ENCODE measurements around the gene SPRR4.

Gene SPRR4

GRCh38 chr1:152997901-152998300 is 27.5 kb downstream of the SPRR4 start:
- Histone ChIP-seq H4K20me1 (ENCODE audit: insufficient read depth, low read length) (no peaks in the 10 kb centered on the region), H3K79me2 (ENCODE audit: low read length) (no peaks in the 10 kb centered on the region), H3K27me3 (replicated peaks; ENCODE audit: insufficient read depth, low read length) (no peaks in the 10 kb centered on the region), H3K4me3 (ENCODE audit: low read length) (no peak overlapping the region), H3K4me2 (ENCODE audit: low read depth, low read length) (no peak overlapping the region), H3K9me3 (replicated peaks; ENCODE audit: insufficient read depth, low read length) (no peaks in the 10 kb centered on the region), H3K36me3 (replicated peaks; ENCODE audit: insufficient read depth, low read length) (no peaks in the 10 kb centered on the region), H3F3A (ENCODE audit: insufficient read depth, low read length) (no peaks in the 10 kb centered on the region), H3K9me2 (replicated peaks; ENCODE audit: insufficient read depth, low read length) (no peaks in the 10 kb centered on the region), H3K4me1 (ENCODE audit: low read length) (no peaks in the 10 kb centered on the region), H3K9ac (ENCODE audit: low read length) (no peak overlapping the region), H2AFZ (ENCODE audit: low read length) (no peak overlapping the region), H3K27ac (ENCODE audit: low read length) (no peak overlapping the region)
- no peak for TF ChIP-seq CTCF (IDR thresholded peaks at IDR 0.05; ENCODE audit: low read length)
- TF ChIP-seq EZH2phosphoT487 (IDR thresholded peaks at IDR 0.05; ENCODE audit: low read length) = no peak
- no peak for TF ChIP-seq EZH2 (optimal IDR thresholded peaks at IDR 0.05; ENCODE audit: low read depth, low read length)
- DNase-seq = no peak

- Histone ChIP-seq H4K20me1 (ENCODE audit: insufficient read depth, low read length) (no peaks in the 10 kb centered on the region), H3K27ac (ENCODE audit: low read length) (no peak overlapping the region), H3K4me1 (ENCODE audit: low read length) (no peaks in the 10 kb centered on the region), H3K9me2 (replicated peaks; ENCODE audit: insufficient read depth, low read length) (no peaks in the 10 kb centered on the region), H2AFZ (ENCODE audit: low read length) (no peak overlapping the region), H3F3A (ENCODE audit: insufficient read depth, low read length) (no peaks in the 10 kb centered on the region), H3K79me2 (ENCODE audit: low read length) (no peaks in the 10 kb centered on the region), H3K4me3 (ENCODE audit: low read length) (no peak overlapping the region), H3K9ac (ENCODE audit: low read length) (no peak overlapping the region), H3K36me3 (replicated peaks; ENCODE audit: insufficient read depth, low read length) (no peaks in the 10 kb centered on the region), H3K27me3 (replicated peaks; ENCODE audit: insufficient read depth, low read length) (no peaks in the 10 kb centered on the region), H3K4me2 (ENCODE audit: low read depth, low read length) (no peak overlapping the region), H3K9me3 (replicated peaks; ENCODE audit: insufficient read depth, low read length) (no peaks in the 10 kb centered on the region)
- DNase-seq = no peak
- TF ChIP-seq EZH2phosphoT487 (IDR thresholded peaks at IDR 0.05; ENCODE audit: low read length) = no peak
- TF ChIP-seq EZH2 (optimal IDR thresholded peaks at IDR 0.05; ENCODE audit: low read depth, low read length) = no peak
- no peak for TF ChIP-seq CTCF (IDR thresholded peaks at IDR 0.05; ENCODE audit: low read length)
These were observed 28.0 kb downstream of the SPRR4 start for GRCh38 chr1:152998476-152998875.

- Histone ChIP-seq H3K9ac (ENCODE audit: low read length) (no peak overlapping the region), H3K4me2 (ENCODE audit: low read depth, low read length) (no peak overlapping the region), H3K27me3 (replicated peaks; ENCODE audit: insufficient read depth, low read length) (no peaks in the 10 kb centered on the region)
These were observed 29.4 kb downstream of the SPRR4 start for GRCh38 chr1:152999818-153000217.

More at GRCh38 chr1:152999818-153000217, 29.4 kb downstream of the SPRR4 start:
- Histone ChIP-seq H4K20me1 (ENCODE audit: insufficient read depth, low read length) (no peaks in the 10 kb centered on the region), H2AFZ (ENCODE audit: low read length) (no peak overlapping the region), H3K4me3 (ENCODE audit: low read length) (no peak overlapping the region), H3K9me2 (replicated peaks; ENCODE audit: insufficient read depth, low read length) (no peaks in the 10 kb centered on the region), H3K4me1 (ENCODE audit: low read length) (no peaks in the 10 kb centered on the region), H3K79me2 (ENCODE audit: low read length) (no peaks in the 10 kb centered on the region), H3K27ac (ENCODE audit: low read length) (no peak overlapping the region), H3F3A (ENCODE audit: insufficient read depth, low read length) (no peaks in the 10 kb centered on the region), H3K36me3 (replicated peaks; ENCODE audit: insufficient read depth, low read length) (no peaks in the 10 kb centered on the region), H3K9me3 (replicated peaks; ENCODE audit: insufficient read depth, low read length) (no peaks in the 10 kb centered on the region)
- DNase-seq = no peak
- TF ChIP-seq CTCF (IDR thresholded peaks at IDR 0.05; ENCODE audit: low read length) = no peak
- TF ChIP-seq EZH2 (optimal IDR thresholded peaks at IDR 0.05; ENCODE audit: low read depth, low read length) = no peak
- TF ChIP-seq EZH2phosphoT487 (IDR thresholded peaks at IDR 0.05; ENCODE audit: low read length) = no peak

Measured in MM.1S (cell line).